Measurements from ENCODE around the gene AKAP14.

DNA sequence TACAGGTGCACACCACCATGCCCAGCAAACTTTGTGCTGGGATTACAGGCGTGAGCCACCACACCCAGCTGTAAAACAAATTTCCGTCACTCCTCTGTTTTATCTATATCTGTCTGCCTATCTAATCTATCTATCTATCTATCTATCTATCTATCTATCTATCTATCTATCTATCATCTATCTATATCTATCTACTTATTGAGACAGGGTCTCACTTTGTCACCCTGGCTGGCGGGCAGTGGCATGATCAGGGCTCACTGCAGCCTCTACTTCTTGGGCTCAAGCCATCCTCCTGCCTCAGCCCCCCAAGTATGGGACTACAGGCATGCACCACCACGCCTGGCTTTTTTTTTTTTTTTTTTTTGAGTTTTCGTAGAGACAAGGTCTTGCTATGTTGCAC is 20.6 kb downstream of the AKAP14 start:
- TF ChIP-seq POLR2AphosphoS5 (IDR thresholded peaks at IDR 0.05; ENCODE audit: low read depth, low read length) (no peak), POLR2A (IDR thresholded peaks at IDR 0.05; ENCODE audit: low read depth, low read length) (no peak)
